ENCODE data around the gene IL23A. TPM values are rescaled to one million over a fixed set of nuclear protein-coding genes. Genes with fewer than 3 reads are reported as not detected.

Gene IL23A
- total and polyA plus RNA-seq, 2 of the 13 experiments (the other 11 are each of a cell fraction or from before 2014, with no cell fraction given) = 0.33 to 0.35 TPM

- TF ChIP-seq ZNF646 (CRISPR knock-in tag; IDR thresholded peaks at IDR 0.05) (0 out of 2 replicates have a peak, but pooled peaks have one; percentile 24), SMARCE1 (IDR thresholded peaks at IDR 0.05; ENCODE audit: borderline replicate concordance) (no peak), ZSCAN25 (CRISPR knock-in tag; IDR thresholded peaks at IDR 0.05) (peak; percentile 38; the same call in 1 of the 2 replicates), THRA (CRISPR knock-in tag; IDR thresholded peaks at IDR 0.05; ENCODE audit: borderline replicate concordance) (peak; percentile 11; the same call in 1 of the 2 replicates), ZNF816 (CRISPR knock-in tag; IDR thresholded peaks at IDR 0.05; ENCODE audit: borderline replicate concordance) (no peak), MBD4 (IDR thresholded peaks at IDR 0.05; ENCODE audit: borderline replicate concordance, low read length) (no peak), ZFAT (CRISPR knock-in tag; conservative IDR thresholded peaks at IDR 0.05) (no peak; the same call in 1 of the 2 replicates), HNF4A (CRISPR knock-in tag; IDR thresholded peaks at IDR 0.05) (peak; percentile 52; the same call in 1 of the 2 replicates), ZNF337 (CRISPR knock-in tag; IDR thresholded peaks at IDR 0.05; ENCODE audit: borderline replicate concordance, low read depth) (0 out of 2 replicates have a peak, but pooled peaks have one; percentile 59), PRDM4 (CRISPR knock-in tag; IDR thresholded peaks at IDR 0.05; ENCODE audit: borderline replicate concordance) (0 out of 2 replicates have a peak, but pooled peaks have one; percentile 9), ZNF431 (CRISPR knock-in tag; IDR thresholded peaks at IDR 0.05; ENCODE audit: borderline replicate concordance, low read depth) (peak; percentile 50; the same call in 1 of the 2 replicates), MAFF (IDR thresholded peaks at IDR 0.05; ENCODE audit: low read depth, low read length) (no peak), ZNF713 (CRISPR knock-in tag; IDR thresholded peaks at IDR 0.05) (no peak), CREB3 (CRISPR knock-in tag; IDR thresholded peaks at IDR 0.05) (peak; percentile 90), ZNF251 (CRISPR knock-in tag; IDR thresholded peaks at IDR 0.05) (no peak), DNMT1 (CRISPR knock-in tag; IDR thresholded peaks at IDR 0.05) (no peak; the same call in 1 of the 2 replicates), ZNF354B (CRISPR knock-in tag; IDR thresholded peaks at IDR 0.05) (no peak)
These were observed 22.8 kb upstream of the IL23A start, which contains the start of gene CNPY2 (continued) for GRCh38 chr12:56315622-56316473.

All from HepG2 (cell line).